ENCODE data around the gene DNPEP.

- TF ChIP-seq REST (IDR thresholded peaks at IDR 0.05; ENCODE audit: insufficient replicate concordance, low read depth) (no peak), CTCF (IDR thresholded peaks at IDR 0.05; ENCODE audit: insufficient read depth, low read length) (no peak), POLR2AphosphoS5 (IDR thresholded peaks at IDR 0.05; ENCODE audit: low read depth) (no peak), GABPA (IDR thresholded peaks at IDR 0.05; ENCODE audit: low read depth) (no peak)
Observed at GRCh38 chr2:219378163-219378851, 9.4 kb downstream of the DNPEP start.

All from HL-60 (cell line).